ENCODE measurements around the gene DBN1.

- TF ChIP-seq POLR2A (IDR thresholded peaks at IDR 0.05; ENCODE audit: low read depth, low read length) (no peak), CTCF (IDR thresholded peaks at IDR 0.05; ENCODE audit: extremely low read depth in 1 of 2, insufficient read depth in 1 of 2, low read depth in 1 of 2, low read length in 2 of 2) (no peak), MAX (IDR thresholded peaks at IDR 0.05; ENCODE audit: insufficient read depth, insufficient read length) (no peak), POLR2AphosphoS5 (IDR thresholded peaks at IDR 0.05; ENCODE audit: insufficient read depth, low read depth, low read length) (no peak), EZH2 (IDR thresholded peaks at IDR 0.05; ENCODE audit: borderline replicate concordance, low read depth, low read length, severe bottlenecking) (no peak)
Measured at GRCh38 chr5:177465044-177465443, 8.4 kb downstream of the DBN1 start.
